Nephron (organoid): ENCODE data around the gene EIF5.
A peak's percentile ranks its signal among the peaks of the same experiment; 100 is the strongest.

Source experiments
- H3K27ac Mint-ChIP-seq, 3 experiments: 2 replicates each; pipeline ENCODE4 v1.8.0; 2020; ENCODE audit warnings: mixed read lengths in 3 of 3, mild to moderate bottlenecking in 2 of 3, moderate library complexity in 1 of 3
- H3K27me3 Mint-ChIP-seq: 2 replicates; pipeline ENCODE4 v1.8.0; 2021; ENCODE audit warnings: low read depth, mild to moderate bottlenecking, moderate library complexity, mixed read lengths
- H3K36me3 Mint-ChIP-seq: 2 replicates; pipeline ENCODE4 v1.8.0; 2020; ENCODE audit warnings: low read depth, mixed read lengths
- H3K4me1 Mint-ChIP-seq: 2 replicates; pipeline ENCODE4 v1.8.0; 2020; ENCODE audit warnings: mixed read lengths
- H3K4me3 Mint-ChIP-seq, 3 experiments: 2 replicates each; pipeline ENCODE4 v1.8.0; 2020; ENCODE audit warnings: mild to moderate bottlenecking in 3 of 3, mixed read lengths in 3 of 3, moderate library complexity in 2 of 3
- H3K9me3 Mint-ChIP-seq: 2 replicates; pipeline ENCODE4 v1.8.0; 2020; ENCODE audit warnings: mixed read lengths
- CTCF ChIP-seq, 3 experiments: fragments of 200-600 bp; sonication (generic); IDR thresholded peaks; one replicate each; pipeline ENCODE4 v1.5.0; 2021; ENCODE audit warnings: antibody characterized with exemption in 3 of 3; ENCODE audit not compliant: unreplicated experiment in 3 of 3

EIF5 gene

GRCh38 chr14:103296007-103296406, 38.0 kb upstream of the EIF5 start:
- no peaks in the 10 kb centered on the region for H3K36me3 Mint-ChIP-seq
- no peaks in the 10 kb centered on the region for H3K4me1 Mint-ChIP-seq
- no peak for TF ChIP-seq CTCF (IDR thresholded peaks at IDR 0.05; ENCODE audit: unreplicated experiment in 3 of 3)
- H3K27ac Mint-ChIP-seq = no peak overlapping the region
- H3K9me3 Mint-ChIP-seq = no peaks in the 10 kb centered on the region
- no peak overlapping the region for H3K4me3 Mint-ChIP-seq
- H3K27me3 Mint-ChIP-seq = peaks cover 26% of the 10 kb centered on the region

- Mint-ChIP-seq H3K4me3 (no peak overlapping the region), H3K27me3 (peaks cover 25% of the 10 kb centered on the region), H3K4me1 (no peaks in the 10 kb centered on the region), H3K36me3 (no peaks in the 10 kb centered on the region), H3K9me3 (no peaks in the 10 kb centered on the region), H3K27ac (no peak overlapping the region)
- TF ChIP-seq CTCF (IDR thresholded peaks at IDR 0.05; ENCODE audit: unreplicated experiment in 3 of 3) = peak in 1 of 3 experiments; percentile 16
Measured at GRCh38 chr14:103296987-103297386, 37.0 kb upstream of the EIF5 start.

GRCh38 chr14:103298620-103299019, 35.4 kb upstream of the EIF5 start:
- Mint-ChIP-seq H3K27ac (no peak overlapping the region), H3K4me1 (no peaks in the 10 kb centered on the region), H3K9me3 (no peaks in the 10 kb centered on the region), H3K36me3 (no peaks in the 10 kb centered on the region), H3K27me3 (peaks cover 14% of the 10 kb centered on the region), H3K4me3 (no peak overlapping the region)
- TF ChIP-seq CTCF (IDR thresholded peaks at IDR 0.05; ENCODE audit: unreplicated experiment in 3 of 3) = no peak

GRCh38 chr14:103301512-103302354, 32.3 kb upstream of the EIF5 start:
- H3K27me3 Mint-ChIP-seq = peaks cover 7% of the 10 kb centered on the region
- TF ChIP-seq CTCF (IDR thresholded peaks at IDR 0.05; ENCODE audit: unreplicated experiment in 3 of 3) = no peak
- H3K36me3 Mint-ChIP-seq = no peaks in the 10 kb centered on the region
- H3K4me3 Mint-ChIP-seq = no peak overlapping the region
- H3K27ac Mint-ChIP-seq = no peak overlapping the region
- H3K4me1 Mint-ChIP-seq = no peaks in the 10 kb centered on the region
- peaks cover 4% of the 10 kb centered on the region for H3K9me3 Mint-ChIP-seq

GRCh38 chr14:103302966-103303365, 31.1 kb upstream of the EIF5 start:
- no peak for TF ChIP-seq CTCF (IDR thresholded peaks at IDR 0.05; ENCODE audit: unreplicated experiment in 3 of 3)
- H3K36me3 Mint-ChIP-seq = no peaks in the 10 kb centered on the region

GRCh38 chr14:103304706-103305105, 29.3 kb upstream of the EIF5 start:
- H3K4me3 Mint-ChIP-seq = no peak overlapping the region
- H3K4me1 Mint-ChIP-seq = no peaks in the 10 kb centered on the region
- H3K27ac Mint-ChIP-seq = no peak overlapping the region
- TF ChIP-seq CTCF (IDR thresholded peaks at IDR 0.05; ENCODE audit: unreplicated experiment in 3 of 3) = no peak
- H3K9me3 Mint-ChIP-seq = peaks cover 4% of the 10 kb centered on the region
- no peaks in the 10 kb centered on the region for H3K36me3 Mint-ChIP-seq
- peaks cover 13% of the 10 kb centered on the region for H3K27me3 Mint-ChIP-seq

More at GRCh38 chr14:103302966-103303365, 31.1 kb upstream of the EIF5 start:
- H3K4me1 Mint-ChIP-seq = no peaks in the 10 kb centered on the region
- H3K27ac Mint-ChIP-seq = no peak overlapping the region
- peaks cover 9% of the 10 kb centered on the region for H3K27me3 Mint-ChIP-seq
- no peak overlapping the region for H3K4me3 Mint-ChIP-seq
- H3K9me3 Mint-ChIP-seq = peaks cover 4% of the 10 kb centered on the region
